Natural killer cell (primary cell): ENCODE results near the gene KPTN. TPM values are rescaled to one million over a fixed set of nuclear protein-coding genes. Genes with fewer than 3 reads are reported as not detected.

Experiments
- ATAC-seq, 3 donors: fragments of 150-1000 bp in 2 of 3; fragments of 200-7000 bp in 1 of 3; cut with Tn5 transposase; 1 replicate in 1 of 3; 2 replicates in 2 of 3; pipeline ENCODE4 v1.10.0; 2021; ENCODE audit warnings: mild to moderate bottlenecking in 2 of 3, moderate library complexity in 2 of 3
- DNase-seq, 2 donors: peaks; one replicate each; pipeline versions ENCODE4 v3.0.0 to v3.0.0-alpha.2; 2013 to 2021; ENCODE audit warnings: mixed read lengths in 1 of 2
- H3K27ac ChIP-seq: one replicate; pipeline ENCODE4 v1.5.1; 2013; ENCODE audit warnings: mild to moderate bottlenecking, low read length
- H3K27me3 ChIP-seq: one replicate; pipeline ENCODE4 v1.6.1; 2013; ENCODE audit warnings: low read length; ENCODE audit not compliant: control insufficient read depth, insufficient read depth
- H3K36me3 ChIP-seq: one replicate; pipeline ENCODE4 v1.6.1; 2013; ENCODE audit warnings: low read length; ENCODE audit not compliant: control insufficient read depth, insufficient read depth
- H3K4me1 ChIP-seq: one replicate; pipeline ENCODE4 v1.6.1; 2013; ENCODE audit warnings: low read length; ENCODE audit not compliant: control insufficient read depth, insufficient read depth
- H3K4me3 ChIP-seq: one replicate; pipeline ENCODE4 v1.5.1; 2013; ENCODE audit warnings: low read length
- H3K9me3 ChIP-seq: one replicate; pipeline ENCODE4 v1.6.1; 2013; ENCODE audit warnings: low read length; ENCODE audit not compliant: control insufficient read depth, insufficient read depth
- H3K27ac Mint-ChIP-seq, 2 donors: one replicate each; pipeline ENCODE4 v1.8.0; 2022; ENCODE audit warnings: mild to moderate bottlenecking in 2 of 2, mixed read lengths in 2 of 2, moderate library complexity in 1 of 2
- H3K27me3 Mint-ChIP-seq, 2 donors: one replicate each; pipeline ENCODE4 v1.8.0; 2022; ENCODE audit warnings: low read depth in 2 of 2, mixed read lengths in 2 of 2
- H3K36me3 Mint-ChIP-seq: one replicate; pipeline ENCODE4 v1.8.0; 2022; ENCODE audit warnings: mixed read lengths
- H3K4me1 Mint-ChIP-seq, 2 donors: one replicate each; pipeline ENCODE4 v1.8.0; 2022; ENCODE audit warnings: mixed read lengths in 2 of 2
- H3K4me3 Mint-ChIP-seq: one replicate; pipeline ENCODE4 v1.8.0; 2022; ENCODE audit warnings: mild to moderate bottlenecking, moderate library complexity, mixed read lengths
- H3K9me3 Mint-ChIP-seq, 2 donors: one replicate each; pipeline ENCODE4 v1.8.0; 2022; ENCODE audit warnings: mixed read lengths in 2 of 2
- CTCF ChIP-seq: fragments of 200-600 bp; IDR thresholded peaks from one replicate; pipeline ENCODE4 v1.8.0; 2022; ENCODE audit warnings: antibody characterized with exemption
- WGBS: methylation state at CpG from one replicate; pipeline ENCODE4 v1.1.7; 2013; ENCODE audit warnings: missing lambda C conversion rate; ENCODE audit not compliant: insufficient coverage; 5-methylcytosine and 5-hydroxymethylcytosine counted together
- intact Hi-C: fragments of 100-400 bp; cut with micrococcal nuclease; formaldehyde crosslinking; loops from one replicate; pipeline ENCODE4 v1.14.2; 2022
- total RNA-seq, 4 donors: library from RNA; stranded (reverse); fragments of 120-200 nt in 1 of 4; gene quantifications; one replicate each; pipeline versions ENCODE4 v1.2.3 to v1.2.4, GENCODE V29; 2013 to 2022

Gene KPTN
- 1 to 10 TPM; 3.0 to 4.2 (median 3.6) TPM for total RNA-seq
- 4.8 TPM for total RNA-seq (2013)

- no peaks in the 10 kb centered on the region for H3K9me3 ChIP-seq
- H3K4me1 ChIP-seq = peaks cover 35% of the 10 kb centered on the region
- Mint-ChIP-seq H3K36me3 (no peaks in the 10 kb centered on the region), H3K27me3 (peaks cover 0 to 3% of the 10 kb centered on the region in 2 donors), H3K4me3 (peak within 1 kb of the TSS; percentile 95), H3K9me3 (no peaks in the 10 kb centered on the region), H3K4me1 (peaks cover 23 to 36% of the 10 kb centered on the region in 2 donors), H3K27ac (peak within 1 kb of the TSS; percentile 93 to 97)
- peak; percentile 81 to 92 (median 86) for ATAC-seq
- peak within 1 kb of the TSS; percentile 65 for H3K4me3 ChIP-seq
- H3K27ac ChIP-seq = peak within 1 kb of the TSS; percentile 75
- H3K36me3 ChIP-seq = peaks cover 6% of the 10 kb centered on the region
- no peaks in the 10 kb centered on the region for H3K27me3 ChIP-seq
- peak; percentile 88 to 93 for DNase-seq
- peak; percentile 82 for TF ChIP-seq CTCF
- intact Hi-C loops = loop anchor here (1.0 kb wide), 3 partner anchors 31 to 135 kb away; partner anchors contain the start of genes DHX34 and NAPA
- 2% methylated on average over 52 of the region's 57 CpGs for WGBS
Observed at GRCh38 chr19:47483800-47484690, at the start of gene KPTN. Gene KPTN (minus strand): TSS chr19:47484219. CDS start chr19:47484160, 59 bp downstream.

DNA sequence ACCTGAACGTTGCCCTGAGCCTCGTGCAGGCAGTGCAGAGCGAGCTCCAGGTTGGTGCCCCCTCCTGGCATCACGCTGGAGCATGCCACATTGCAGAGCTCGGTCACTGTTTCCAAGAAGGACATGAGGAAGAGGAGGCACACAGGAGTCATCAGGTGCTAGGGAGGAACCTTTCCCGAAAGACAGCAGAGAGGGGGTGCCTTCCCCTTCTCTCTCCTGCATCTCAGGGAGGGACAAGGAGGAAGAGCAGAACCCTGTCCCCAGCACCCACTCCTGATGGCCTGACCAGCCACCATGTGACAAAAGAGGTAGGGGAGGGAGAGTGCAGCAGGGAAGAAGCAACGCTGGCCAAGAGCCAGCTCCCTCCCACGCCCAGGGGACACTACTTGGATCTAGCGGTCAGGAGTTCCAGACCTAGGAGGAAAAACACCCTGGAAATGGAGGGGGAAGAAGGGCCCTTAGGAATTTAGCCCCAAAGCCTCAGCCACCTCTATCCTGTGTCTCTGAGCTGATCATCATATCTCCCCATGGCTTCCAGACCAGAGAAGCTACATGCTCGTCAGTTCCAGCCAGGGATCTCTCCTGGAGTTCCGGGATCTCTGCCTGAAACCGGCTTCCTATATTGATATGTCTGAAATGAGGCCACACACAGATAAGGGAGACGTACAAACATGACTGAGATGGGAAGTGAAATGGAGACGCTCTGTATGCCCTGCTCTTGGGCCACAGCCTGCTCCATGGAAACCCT is 47.8 kb upstream of the KPTN start:
- DNase-seq (no peak), ATAC-seq (no peak)
- Histone ChIP-seq H3K27ac (no peak overlapping the region), H3K4me3 (no peak overlapping the region), H3K9me3 (no peaks in the 10 kb centered on the region), H3K27me3 (no peaks in the 10 kb centered on the region), H3K36me3 (no peaks in the 10 kb centered on the region), H3K4me1 (no peaks in the 10 kb centered on the region)
- intact Hi-C loops = no loop called here
- Mint-ChIP-seq H3K27me3 (peaks cover 0 to 5% of the 10 kb centered on the region in 2 donors), H3K9me3 (no peaks in the 10 kb centered on the region), H3K36me3 (no peaks in the 10 kb centered on the region), H3K4me1 (peaks cover 0 to 3% of the 10 kb centered on the region in 2 donors), H3K27ac (no peak overlapping the region), H3K4me3 (no peak overlapping the region)
- no peak for TF ChIP-seq CTCF
- 69% methylated on average over 14 of the region's 14 CpGs for WGBS

DNA sequence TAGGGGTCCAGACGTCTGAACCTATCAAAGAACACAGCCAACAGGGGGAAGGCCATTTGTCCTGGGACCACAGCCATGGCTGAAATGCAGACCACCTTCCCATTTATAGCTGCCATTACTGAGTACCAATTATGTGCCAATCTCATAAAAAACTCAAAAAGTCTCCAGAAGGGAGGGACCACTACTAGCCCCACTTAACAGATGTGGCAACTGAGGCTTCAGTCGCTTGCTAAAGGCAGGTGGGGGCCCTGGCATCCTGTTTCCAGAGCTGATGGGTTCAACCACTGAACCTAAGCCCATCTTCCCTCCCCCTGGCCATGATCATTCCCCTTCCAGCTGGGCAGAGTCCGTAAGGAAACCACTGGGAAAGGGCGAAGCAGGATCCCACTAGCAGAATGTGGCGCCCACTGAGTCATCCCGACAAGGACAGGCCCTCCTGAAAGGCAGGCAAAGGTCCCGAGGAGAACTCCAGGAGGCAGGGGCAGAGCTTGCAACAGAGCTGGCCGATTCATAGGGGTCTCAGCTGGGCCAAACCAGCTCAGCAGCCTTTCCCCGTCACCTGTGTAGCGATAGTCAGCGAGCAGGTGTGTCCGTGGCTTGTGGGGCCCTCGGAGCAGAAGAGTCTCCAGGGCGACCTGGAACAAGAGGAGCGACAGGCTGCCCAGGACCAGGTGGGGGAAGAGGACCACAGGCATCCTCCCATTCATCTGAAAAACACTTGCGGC is 45.2 kb upstream of the KPTN start:
- no peaks in the 10 kb centered on the region for H3K9me3 ChIP-seq
- no peak for TF ChIP-seq CTCF
- H3K36me3 ChIP-seq = no peaks in the 10 kb centered on the region
- no peaks in the 10 kb centered on the region for H3K9me3 Mint-ChIP-seq
- H3K4me1 Mint-ChIP-seq = no peaks in the 10 kb centered on the region
- H3K4me3 ChIP-seq = no peak overlapping the region
- H3K4me3 Mint-ChIP-seq = no peak overlapping the region
- no peak for DNase-seq
- intact Hi-C loops = no loop called here
- no peaks in the 10 kb centered on the region for H3K36me3 Mint-ChIP-seq
- H3K4me1 ChIP-seq = no peaks in the 10 kb centered on the region
- no peak overlapping the region for H3K27ac ChIP-seq
- no peak overlapping the region for H3K27ac Mint-ChIP-seq
- WGBS = 89% methylated on average over 16 of the region's 16 CpGs
- no peak for ATAC-seq
- H3K27me3 Mint-ChIP-seq = peaks cover 0 to 2% of the 10 kb centered on the region in 2 donors
- H3K27me3 ChIP-seq = no peaks in the 10 kb centered on the region
